T47D (cell line): ENCODE results near the gene ABCB11.

Experiments used
- DNase-seq, 2 experiments: peaks; one replicate each; pipeline versions ENCODE4 v3.0.0 to v3.0.0-alpha.2; 2011 to 2012; ENCODE audit warnings: low read depth in 1 of 2, low spot score in 1 of 2
- JUND ChIP-seq: IDR thresholded peaks from 2 replicates; pipeline ENCODE4 v1.6.1; 2012; ENCODE audit warnings: low read depth
- in situ Hi-C: cut with HindIII; loops from 2 replicates; pipeline ENCODE4 v1.10.0; 2016; ENCODE audit warnings: low sequenced_read_pairs, low pct_unique_long_range_greater_than_20kb

ABCB11 gene

GRCh38 chr2:169050476-169051240, 19.5 kb upstream of the ABCB11 start:
- in situ Hi-C loops: no loop called here
- no peak for DNase-seq
- no peak for TF ChIP-seq JUND

- DNase-seq: no peak
- in situ Hi-C loops: no loop called here
- no peak for TF ChIP-seq JUND
These were observed 18.0 kb upstream of the ABCB11 start for GRCh38 chr2:169049142-169049541.

- no peak for DNase-seq
- no peak for TF ChIP-seq JUND
- in situ Hi-C loops: no loop called here
These were observed 16.4 kb upstream of the ABCB11 start for GRCh38 chr2:169047256-169048250.

- DNase-seq: no peak
- no peak for TF ChIP-seq JUND
- in situ Hi-C loops: no loop called here
These were observed 15.5 kb upstream of the ABCB11 start for GRCh38 chr2:169046440-169047151.

GRCh38 chr2:169042856-169043255, 11.7 kb upstream of the ABCB11 start:
- in situ Hi-C loops: no loop called here
- no peak for TF ChIP-seq JUND
- DNase-seq: no peak

GRCh38 chr2:169041594-169041993, 10.5 kb upstream of the ABCB11 start:
- DNase-seq: no peak
- in situ Hi-C loops: no loop called here
- no peak for TF ChIP-seq JUND

GRCh38 chr2:169039702-169040101, 8.6 kb upstream of the ABCB11 start:
- in situ Hi-C loops: no loop called here
- no peak for DNase-seq

GRCh38 chr2:169038338-169038757, 7.2 kb upstream of the ABCB11 start:
- DNase-seq: no peak
- TF ChIP-seq JUND: no peak
- in situ Hi-C loops: no loop called here

More at GRCh38 chr2:169039702-169040101, 8.6 kb upstream of the ABCB11 start:
- TF ChIP-seq JUND: no peak

- DNase-seq: no peak
- TF ChIP-seq JUND: no peak
- in situ Hi-C loops: no loop called here
These were observed 5.8 kb upstream of the ABCB11 start for GRCh38 chr2:169036736-169037440.

- TF ChIP-seq JUND: no peak
- in situ Hi-C loops: no loop called here
- no peak for DNase-seq
These were observed 4.8 kb upstream of the ABCB11 start for GRCh38 chr2:169035887-169036286.

- no peak for DNase-seq
- in situ Hi-C loops: no loop called here
- no peak for TF ChIP-seq JUND
These were observed 3.9 kb upstream of the ABCB11 start for GRCh38 chr2:169034984-169035544.
